Neural cell (in vitro differentiated cells): ENCODE data around the gene GRIN2C. TPM values are rescaled to one million over a fixed set of nuclear protein-coding genes. Genes with fewer than 3 reads are reported as not detected.

Source experiments
- H2AFZ ChIP-seq: fragments of 200-600, 300-800 bp; sonication (generic), shearing (Covaris generic); 2 replicates; pipeline ENCODE4 v1.6.0; 2014; ENCODE audit warnings: low read depth, mild to moderate bottlenecking, antibody characterized with exemption, low read length, moderate library complexity
- H3F3A ChIP-seq: fragments of 200-600 bp; shearing (Covaris generic); 2 replicates; pipeline ENCODE4 v1.6.1; 2016; ENCODE audit warnings: mild to moderate bottlenecking, moderate library complexity, mixed read lengths, antibody characterized with exemption, low read length; ENCODE audit not compliant: insufficient read depth, poor library complexity, severe bottlenecking
- H3K27ac ChIP-seq: fragments of 200-600, 300-800 bp; sonication (generic), shearing (Covaris generic); 2 replicates; pipeline ENCODE4 v1.5.1; 2014; ENCODE audit warnings: mild to moderate bottlenecking, low read length, moderate library complexity
- H3K27me3 ChIP-seq: fragments of 300-800, 200-600 bp; sonication (generic), shearing (Covaris generic); 2 replicates; pipeline ENCODE4 v1.6.0; 2014; ENCODE audit warnings: mild to moderate bottlenecking, low read depth, low read length, moderate library complexity; ENCODE audit not compliant: insufficient read depth
- H3K36me3 ChIP-seq: fragments of 300-800, 200-600 bp; sonication (generic), shearing (Covaris generic); 2 replicates; pipeline ENCODE4 v1.5.1; 2014; ENCODE audit warnings: mild to moderate bottlenecking, antibody characterized with exemption, low read length, moderate library complexity; ENCODE audit not compliant: insufficient read depth
- H3K4me2 ChIP-seq: fragments of 300-800, 200-600 bp; sonication (generic), shearing (Covaris generic); 2 replicates; pipeline ENCODE4 v1.6.0; 2014; ENCODE audit warnings: mild to moderate bottlenecking, low read length
- H3K4me3 ChIP-seq: fragments of 300-800, 200-600 bp; sonication (generic), shearing (Covaris generic); 2 replicates; pipeline ENCODE4 v1.5.1; 2014; ENCODE audit warnings: mild to moderate bottlenecking, low read length, moderate library complexity
- H3K79me2 ChIP-seq: fragments of 200-600 bp; shearing (Covaris generic); replicated peaks from 2 replicates; pipeline ENCODE4 v1.6.0; 2014; ENCODE audit warnings: mild to moderate bottlenecking, low read length, moderate library complexity; ENCODE audit not compliant: insufficient read depth
- H3K9ac ChIP-seq: fragments of 300-800, 200-600 bp; sonication (generic), shearing (Covaris generic); 2 replicates; pipeline ENCODE4 v1.6.1; 2016; ENCODE audit warnings: mild to moderate bottlenecking, low read length, mixed read lengths
- H3K9me2 ChIP-seq: fragments of 200-600 bp; shearing (Covaris generic); 2 replicates; pipeline ENCODE4 v1.6.1; 2016; ENCODE audit warnings: mild to moderate bottlenecking, low read length, mixed read lengths; ENCODE audit not compliant: insufficient read depth
- H3K9me3 ChIP-seq: fragments of 200-600, 300-800 bp; sonication (generic), shearing (Covaris generic); 2 replicates; pipeline ENCODE4 v1.6.1; 2016; ENCODE audit warnings: mild to moderate bottlenecking, mixed run types, low read length, moderate library complexity, mixed read lengths
- H4K20me1 ChIP-seq: fragments of 200-600 bp; shearing (Covaris generic); 2 replicates; pipeline ENCODE4 v1.6.1; 2016; ENCODE audit warnings: mild to moderate bottlenecking, mixed run types; ENCODE audit not compliant: insufficient read depth
- CTCF ChIP-seq: fragments of 450-650 bp; IDR thresholded peaks from 2 replicates; pipeline ENCODE4 v1.5.1; 2014; ENCODE audit warnings: antibody characterized with exemption, mild to moderate bottlenecking, moderate library complexity; ENCODE audit not compliant: poor library complexity, severe bottlenecking
- EP300 ChIP-seq: fragments of 450-650 bp; conservative IDR thresholded peaks from 2 replicates; pipeline ENCODE4 v1.6.1; 2014; ENCODE audit warnings: antibody characterized with exemption, mild to moderate bottlenecking, moderate library complexity; ENCODE audit not compliant: poor library complexity, severe bottlenecking
- EZH2 ChIP-seq: fragments of 200-600, 300-800 bp; shearing (Covaris generic), sonication (generic); IDR thresholded peaks from 2 replicates; pipeline ENCODE4 v1.6.1; 2014; ENCODE audit warnings: antibody characterized with exemption, low read length, borderline replicate concordance, mild to moderate bottlenecking; ENCODE audit not compliant: insufficient read depth, poor library complexity, severe bottlenecking
- MXI1 ChIP-seq: fragments of 450-650 bp; conservative IDR thresholded peaks from 2 replicates; pipeline ENCODE4 v1.6.1; 2014; ENCODE audit warnings: antibody characterized with exemption, mild to moderate bottlenecking; ENCODE audit not compliant: poor library complexity, severe bottlenecking
- POLR2AphosphoS5 ChIP-seq: IDR thresholded peaks from 2 replicates; pipeline ENCODE4 v1.6.1; 2012
- RAD21 ChIP-seq: fragments of 450-650 bp; conservative IDR thresholded peaks from 2 replicates; pipeline ENCODE4 v1.6.1; 2014; ENCODE audit warnings: antibody characterized with exemption, mild to moderate bottlenecking, moderate library complexity
- REST ChIP-seq: IDR thresholded peaks from 2 replicates; pipeline ENCODE4 v1.6.1; 2012; ENCODE audit warnings: borderline replicate concordance
- SMC3 ChIP-seq: fragments of 450-650 bp; conservative IDR thresholded peaks from 2 replicates; pipeline ENCODE4 v1.6.1; 2014; ENCODE audit warnings: antibody characterized with exemption, mild to moderate bottlenecking, moderate library complexity; ENCODE audit not compliant: poor library complexity
- TAF1 ChIP-seq: IDR thresholded peaks from 2 replicates; pipeline ENCODE4 v1.6.1; 2012; ENCODE audit warnings: low read depth
- polyA plus RNA-seq: library from polyadenylated mRNA; depleted of rRNA; stranded (reverse); fragments of >200 nt; gene quantifications from 2 replicates; pipeline ENCODE4 v1.2.3, GENCODE V29; 2014

Gene GRIN2C
- polyA plus RNA-seq, 1 donor from 2014 or later, result 0.04 TPM

GRCh38 chr17:74904687-74905409 is 45.2 kb upstream of the GRIN2C start:
- H3K36me3 ChIP-seq, result no peaks in the 10 kb centered on the region
- H3K79me2 ChIP-seq, result no peaks in the 10 kb centered on the region
- no peaks in the 10 kb centered on the region for H3K9me3 ChIP-seq
- H3K9me2 ChIP-seq, result no peaks in the 10 kb centered on the region
- no peaks in the 10 kb centered on the region for H3F3A ChIP-seq
- TF ChIP-seq TAF1, result no peak
- TF ChIP-seq CTCF, result no peak
- no peak for TF ChIP-seq POLR2AphosphoS5
- TF ChIP-seq RAD21, result no peak
- TF ChIP-seq REST, result no peak
- TF ChIP-seq EP300, result no peak
- no peak for TF ChIP-seq EZH2
- TF ChIP-seq SMC3, result no peak
- TF ChIP-seq MXI1, result no peak
- H3K4me2 ChIP-seq, result no peak overlapping the region
- no peaks in the 10 kb centered on the region for H4K20me1 ChIP-seq
- no peak overlapping the region for H3K4me3 ChIP-seq
- H2AFZ ChIP-seq, result no peak overlapping the region
- H3K27ac ChIP-seq, result no peak overlapping the region
- no peak overlapping the region for H3K9ac ChIP-seq
- H3K27me3 ChIP-seq, result no peaks in the 10 kb centered on the region

GRCh38 chr17:74903671-74904070 is 44.0 kb upstream of the GRIN2C start:
- Histone ChIP-seq H3K9me2 (no peaks in the 10 kb centered on the region), H3K4me2 (no peak overlapping the region), H4K20me1 (no peaks in the 10 kb centered on the region), H3K4me3 (no peak overlapping the region), H3K79me2 (no peaks in the 10 kb centered on the region), H2AFZ (no peak overlapping the region), H3K27ac (no peak overlapping the region), H3K9me3 (no peaks in the 10 kb centered on the region), H3K27me3 (no peaks in the 10 kb centered on the region), H3F3A (no peaks in the 10 kb centered on the region), H3K36me3 (no peaks in the 10 kb centered on the region), H3K9ac (no peak overlapping the region)
- TF ChIP-seq MXI1, result no peak
